HL-60 (cell line): ENCODE results near the gene FAAP20.

Experiments
- DNase-seq, 2 experiments: peaks; one replicate each; pipeline ENCODE4 v3.0.0-alpha.2; 2010 to 2020; ENCODE audit warnings: low read depth in 1 of 2, low spot score in 1 of 2
- H3K27ac ChIP-seq: fragments of 250-450 bp; sonication (Bioruptor Pico); replicated peaks from 2 replicates; pipeline ENCODE4 v1.5.1; 2020; ENCODE audit warnings: mild to moderate bottlenecking, moderate library complexity
- H3K27me3 ChIP-seq: fragments of 250-450 bp; sonication (Bioruptor Pico); 2 replicates; pipeline ENCODE4 v1.5.1; 2021; ENCODE audit warnings: mild to moderate bottlenecking, moderate library complexity; ENCODE audit not compliant: insufficient read depth, poor library complexity, severe bottlenecking
- H3K4me3 ChIP-seq: replicated peaks from 2 replicates; pipeline ENCODE4 v1.5.1; 2011; ENCODE audit warnings: mild to moderate bottlenecking, control low read depth, low read length; ENCODE audit not compliant: insufficient read depth
- GABPA ChIP-seq: IDR thresholded peaks from 2 replicates; pipeline ENCODE4 v1.6.1; 2012; ENCODE audit warnings: low read depth
- POLR2AphosphoS5 ChIP-seq: IDR thresholded peaks from 2 replicates; pipeline ENCODE4 v1.6.1; 2012; ENCODE audit warnings: low read depth
- SPI1 ChIP-seq: IDR thresholded peaks from 2 replicates; pipeline ENCODE4 v1.6.1; 2012; ENCODE audit warnings: low read depth, mild to moderate bottlenecking, borderline replicate concordance
- TF ChIP-seq, protein P1 (sequence below): IDR thresholded peaks from 2 replicates; pipeline ENCODE4 v1.6.1; 2012; ENCODE audit warnings: low read depth; ENCODE audit not compliant: insufficient replicate concordance
- TF ChIP-seq, protein P2 (sequence below): IDR thresholded peaks from one replicate; pipeline ENCODE4 v1.5.1; 2011; ENCODE audit warnings: low read length, control low read depth, inconsistent platforms; ENCODE audit not compliant: insufficient read depth

Gene FAAP20

DNA sequence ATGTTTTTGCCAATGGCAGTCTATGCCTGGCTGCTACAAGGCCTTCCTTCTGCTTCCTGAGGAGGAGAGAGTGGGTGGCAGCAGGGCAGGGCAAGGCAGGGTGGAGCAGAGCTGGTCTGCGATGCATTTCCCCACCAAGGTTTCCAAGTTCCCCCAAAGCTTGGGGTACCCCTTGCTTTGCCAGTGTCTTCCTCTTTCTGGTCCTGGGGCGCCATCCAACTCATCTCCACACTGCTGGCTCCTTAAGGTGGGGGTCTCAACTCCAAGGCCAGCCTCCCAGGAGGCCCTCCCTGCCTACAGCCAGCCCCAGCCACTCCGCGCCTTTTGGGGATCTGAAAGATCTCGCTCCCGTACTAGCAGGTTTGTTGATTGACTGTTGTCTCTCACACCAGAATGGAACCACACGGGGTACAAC lies 29.6 kb upstream of the FAAP20 start:
- TF ChIP-seq GABPA (no peak), SPI1 (no peak), POLR2AphosphoS5 (no peak)
- TF ChIP-seq, protein P1, sequence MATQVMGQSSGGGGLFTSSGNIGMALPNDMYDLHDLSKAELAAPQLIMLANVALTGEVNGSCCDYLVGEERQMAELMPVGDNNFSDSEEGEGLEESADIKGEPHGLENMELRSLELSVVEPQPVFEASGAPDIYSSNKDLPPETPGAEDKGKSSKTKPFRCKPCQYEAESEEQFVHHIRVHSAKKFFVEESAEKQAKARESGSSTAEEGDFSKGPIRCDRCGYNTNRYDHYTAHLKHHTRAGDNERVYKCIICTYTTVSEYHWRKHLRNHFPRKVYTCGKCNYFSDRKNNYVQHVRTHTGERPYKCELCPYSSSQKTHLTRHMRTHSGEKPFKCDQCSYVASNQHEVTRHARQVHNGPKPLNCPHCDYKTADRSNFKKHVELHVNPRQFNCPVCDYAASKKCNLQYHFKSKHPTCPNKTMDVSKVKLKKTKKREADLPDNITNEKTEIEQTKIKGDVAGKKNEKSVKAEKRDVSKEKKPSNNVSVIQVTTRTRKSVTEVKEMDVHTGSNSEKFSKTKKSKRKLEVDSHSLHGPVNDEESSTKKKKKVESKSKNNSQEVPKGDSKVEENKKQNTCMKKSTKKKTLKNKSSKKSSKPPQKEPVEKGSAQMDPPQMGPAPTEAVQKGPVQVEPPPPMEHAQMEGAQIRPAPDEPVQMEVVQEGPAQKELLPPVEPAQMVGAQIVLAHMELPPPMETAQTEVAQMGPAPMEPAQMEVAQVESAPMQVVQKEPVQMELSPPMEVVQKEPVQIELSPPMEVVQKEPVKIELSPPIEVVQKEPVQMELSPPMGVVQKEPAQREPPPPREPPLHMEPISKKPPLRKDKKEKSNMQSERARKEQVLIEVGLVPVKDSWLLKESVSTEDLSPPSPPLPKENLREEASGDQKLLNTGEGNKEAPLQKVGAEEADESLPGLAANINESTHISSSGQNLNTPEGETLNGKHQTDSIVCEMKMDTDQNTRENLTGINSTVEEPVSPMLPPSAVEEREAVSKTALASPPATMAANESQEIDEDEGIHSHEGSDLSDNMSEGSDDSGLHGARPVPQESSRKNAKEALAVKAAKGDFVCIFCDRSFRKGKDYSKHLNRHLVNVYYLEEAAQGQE = no peak
- TF ChIP-seq, protein P2, sequence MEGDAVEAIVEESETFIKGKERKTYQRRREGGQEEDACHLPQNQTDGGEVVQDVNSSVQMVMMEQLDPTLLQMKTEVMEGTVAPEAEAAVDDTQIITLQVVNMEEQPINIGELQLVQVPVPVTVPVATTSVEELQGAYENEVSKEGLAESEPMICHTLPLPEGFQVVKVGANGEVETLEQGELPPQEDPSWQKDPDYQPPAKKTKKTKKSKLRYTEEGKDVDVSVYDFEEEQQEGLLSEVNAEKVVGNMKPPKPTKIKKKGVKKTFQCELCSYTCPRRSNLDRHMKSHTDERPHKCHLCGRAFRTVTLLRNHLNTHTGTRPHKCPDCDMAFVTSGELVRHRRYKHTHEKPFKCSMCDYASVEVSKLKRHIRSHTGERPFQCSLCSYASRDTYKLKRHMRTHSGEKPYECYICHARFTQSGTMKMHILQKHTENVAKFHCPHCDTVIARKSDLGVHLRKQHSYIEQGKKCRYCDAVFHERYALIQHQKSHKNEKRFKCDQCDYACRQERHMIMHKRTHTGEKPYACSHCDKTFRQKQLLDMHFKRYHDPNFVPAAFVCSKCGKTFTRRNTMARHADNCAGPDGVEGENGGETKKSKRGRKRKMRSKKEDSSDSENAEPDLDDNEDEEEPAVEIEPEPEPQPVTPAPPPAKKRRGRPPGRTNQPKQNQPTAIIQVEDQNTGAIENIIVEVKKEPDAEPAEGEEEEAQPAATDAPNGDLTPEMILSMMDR = no peak
- no peak for DNase-seq
- H3K4me3 ChIP-seq = no peak overlapping the region
- H3K27me3 ChIP-seq = peaks cover 5% of the 10 kb centered on the region
- no peak overlapping the region for H3K27ac ChIP-seq

DNA sequence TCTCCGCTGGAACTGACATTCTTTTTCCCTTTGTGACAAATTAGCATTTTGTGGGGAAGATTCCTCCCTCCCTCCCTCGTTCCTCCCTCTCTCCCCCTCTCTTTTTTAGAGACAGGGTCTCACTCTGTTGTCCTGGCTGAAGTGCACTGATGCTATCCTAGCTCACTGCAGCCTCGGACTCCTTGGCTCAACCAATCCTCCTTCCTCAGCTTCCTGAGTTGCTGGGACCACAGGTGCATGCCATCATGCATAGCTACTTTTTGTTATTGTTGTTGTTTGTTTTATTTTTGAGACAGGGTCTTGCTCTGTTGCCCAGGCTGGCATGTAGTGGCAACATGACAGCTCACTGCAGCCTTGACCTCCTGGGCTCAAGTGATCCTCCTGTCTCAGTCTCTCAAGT lies 26.7 kb upstream of the FAAP20 start:
- TF ChIP-seq, protein P2 = no peak
- no peak for TF ChIP-seq SPI1
- TF ChIP-seq POLR2AphosphoS5 = no peak
- TF ChIP-seq GABPA = no peak
- TF ChIP-seq, protein P1 = no peak

DNA sequence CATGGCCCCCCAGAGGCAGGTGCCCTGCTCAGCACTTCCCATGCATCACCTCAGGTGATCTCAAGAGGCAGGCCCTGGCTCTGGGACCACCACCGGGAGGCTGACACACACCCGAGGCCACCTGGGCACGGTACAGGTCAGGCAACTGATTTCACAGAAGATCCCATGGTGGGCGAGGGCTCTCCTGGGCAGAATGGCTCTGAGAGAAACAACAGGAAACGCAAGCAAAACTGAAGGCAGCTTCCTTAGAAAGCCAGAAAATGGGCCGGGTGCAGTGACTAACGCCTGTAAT lies 22.1 kb upstream of the FAAP20 start:
- TF ChIP-seq, protein P1 = no peak
- TF ChIP-seq, protein P2 = no peak
- TF ChIP-seq SPI1 = no peak
- no peak for TF ChIP-seq POLR2AphosphoS5
- no peak for TF ChIP-seq GABPA
- H3K27me3 ChIP-seq = no peaks in the 10 kb centered on the region
- no peak for DNase-seq
- H3K27ac ChIP-seq = no peak overlapping the region
- no peak overlapping the region for H3K4me3 ChIP-seq

More for the DNA sequence above, 26.7 kb upstream of the FAAP20 start:
- Histone ChIP-seq H3K27me3 (no peaks in the 10 kb centered on the region), H3K27ac (no peak overlapping the region), H3K4me3 (no peak overlapping the region)
- DNase-seq = no peak
